Measurements from ENCODE around the gene SPTBN1.

The SPTBN1 gene

GRCh38 chr2:54714996-54715395 is 258.9 kb downstream of the SPTBN1 start:
- no peak overlapping the region for H3K4me3 ChIP-seq (ENCODE audit: low read depth, low read length)
- no peak for TF ChIP-seq CTCF (IDR thresholded peaks at IDR 0.05; ENCODE audit: low read depth, low read length)

GRCh38 chr2:54716375-54716774 is 260.2 kb downstream of the SPTBN1 start:
- H3K4me3 ChIP-seq (ENCODE audit: low read depth, low read length) = no peak overlapping the region
- no peak for TF ChIP-seq CTCF (IDR thresholded peaks at IDR 0.05; ENCODE audit: low read depth, low read length)

DNA sequence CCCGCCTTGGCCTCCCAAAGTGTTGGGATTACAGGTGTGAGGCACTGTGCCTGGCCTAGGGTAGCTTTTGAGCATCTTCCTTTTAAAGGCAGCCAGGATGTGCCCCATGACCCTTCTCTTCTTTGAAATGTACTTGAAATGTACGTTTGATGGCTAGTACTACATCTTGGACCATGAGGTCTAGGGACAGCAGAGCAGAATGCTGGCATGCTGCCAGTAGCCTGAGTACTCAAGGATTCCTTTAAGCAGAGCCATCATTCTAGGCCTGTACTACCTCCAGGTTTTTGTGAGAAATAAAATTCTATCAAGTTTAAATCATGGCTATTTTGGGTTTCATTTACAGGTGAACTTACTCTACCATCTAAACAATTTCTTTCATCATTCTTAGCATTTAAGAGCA is 264.4 kb downstream of the SPTBN1 start:
- no peak for TF ChIP-seq CTCF (IDR thresholded peaks at IDR 0.05; ENCODE audit: low read depth, low read length)
- H3K4me3 ChIP-seq (ENCODE audit: low read depth, low read length) = no peak overlapping the region

All from WI38 (cell line).